Neuron (in vitro differentiated cells): ENCODE results near the gene DYNC1H1.
"Not testable (repeated sequence)": the region's sequence is repeated elsewhere in the genome, so short reads cannot be mapped to it uniquely, and the experiment has no call there.

Experiments
- H2AFZ ChIP-seq: one replicate; pipeline ENCODE4 v1.6.1; 2013; ENCODE audit warnings: low read depth, mild to moderate bottlenecking, inconsistent platforms, low read length, moderate library complexity
- H3K27me3 ChIP-seq: one replicate; pipeline ENCODE4 v1.6.1; 2013; ENCODE audit warnings: low read length; ENCODE audit not compliant: insufficient read depth
- H3K36me3 ChIP-seq: one replicate; pipeline ENCODE4 v1.6.1; 2013; ENCODE audit warnings: low read length; ENCODE audit not compliant: insufficient read depth
- H3K4me1 ChIP-seq: one replicate; pipeline ENCODE4 v1.6.1; 2013; ENCODE audit warnings: low read length; ENCODE audit not compliant: insufficient read depth
- H3K4me3 ChIP-seq: 2 replicates; pipeline ENCODE4 v1.5.1; 2013; ENCODE audit warnings: mild to moderate bottlenecking, low read length, moderate library complexity
- H3K9me3 ChIP-seq: one replicate; pipeline ENCODE4 v1.6.1; 2013; ENCODE audit warnings: low read length

DYNC1H1 gene

GRCh38 chr14:101962503-101962874 is 1.9 kb upstream of the DYNC1H1 start:
- H3K9me3 ChIP-seq, result no peaks in the 10 kb centered on the region
- no peaks in the 10 kb centered on the region for H3K36me3 ChIP-seq
- peaks cover 21% of the 10 kb centered on the region for H3K4me1 ChIP-seq
- no peak overlapping the region for H2AFZ ChIP-seq
- no peak overlapping the region for H3K4me3 ChIP-seq
- H3K27me3 ChIP-seq, result no peaks in the 10 kb centered on the region

DNA sequence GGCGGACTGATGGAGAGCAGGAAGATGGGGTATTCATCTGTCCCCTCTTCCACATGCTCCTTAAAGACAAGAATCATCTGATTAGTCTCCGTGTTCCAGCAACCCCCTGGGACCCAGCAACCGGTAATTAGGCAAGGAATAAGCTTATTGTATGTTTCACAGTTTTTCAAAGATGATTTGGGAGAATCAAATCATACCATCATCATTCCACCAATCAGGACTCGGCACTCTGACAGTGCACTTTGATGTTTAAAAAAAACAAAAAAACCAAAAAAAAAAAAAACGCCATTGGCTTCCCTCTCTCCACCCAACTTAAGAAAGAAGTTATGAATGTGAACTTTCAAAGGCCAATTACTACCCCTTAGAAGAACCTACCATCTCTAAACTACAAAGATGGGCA is 1.3 kb upstream of the DYNC1H1 start:
- peaks cover 21% of the 10 kb centered on the region for H3K4me1 ChIP-seq
- no peak overlapping the region for H3K4me3 ChIP-seq
- H3K27me3 ChIP-seq, result no peaks in the 10 kb centered on the region
- no peaks in the 10 kb centered on the region for H3K9me3 ChIP-seq
- no peaks in the 10 kb centered on the region for H3K36me3 ChIP-seq
- H2AFZ ChIP-seq, result no peak overlapping the region

DNA sequence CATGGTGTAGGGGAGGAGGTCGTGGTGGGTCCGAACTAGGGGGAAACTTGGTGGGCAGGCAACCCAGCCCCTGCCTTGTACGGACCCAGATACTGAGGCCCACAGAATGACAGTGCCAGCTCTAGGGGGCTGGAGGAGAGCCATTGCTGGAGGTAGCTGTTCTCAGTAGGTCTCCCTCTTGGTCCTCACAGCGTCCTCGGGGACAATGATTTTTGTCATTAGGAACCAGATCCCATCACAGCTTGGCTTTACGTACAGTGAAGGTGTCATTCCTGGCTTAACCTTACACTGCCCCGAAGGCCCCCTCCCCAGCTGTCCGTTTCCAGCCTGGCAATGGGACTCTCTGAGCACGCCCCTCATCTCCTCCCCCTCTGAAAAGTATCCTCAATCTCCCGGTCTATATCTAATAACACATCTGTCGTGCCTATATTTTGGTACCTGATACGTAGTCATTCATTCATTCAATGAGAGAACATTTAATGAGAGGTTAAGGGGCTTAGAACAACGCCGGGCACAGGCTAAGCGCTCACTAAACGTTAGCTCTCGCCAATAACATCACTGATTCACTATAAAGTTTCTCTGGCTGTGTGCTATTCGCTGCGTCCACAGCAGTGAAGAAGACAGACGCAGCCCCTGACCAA is 597 bp upstream of the DYNC1H1 start:
- Histone ChIP-seq H3K36me3 (peaks cover 5% of the 10 kb centered on the region), H3K9me3 (no peaks in the 10 kb centered on the region), H3K4me1 (peaks cover 21% of the 10 kb centered on the region), H2AFZ (peak overlapping the region; percentile 75), H3K4me3 (peak overlapping the region; percentile 49), H3K27me3 (no peaks in the 10 kb centered on the region)

DNA sequence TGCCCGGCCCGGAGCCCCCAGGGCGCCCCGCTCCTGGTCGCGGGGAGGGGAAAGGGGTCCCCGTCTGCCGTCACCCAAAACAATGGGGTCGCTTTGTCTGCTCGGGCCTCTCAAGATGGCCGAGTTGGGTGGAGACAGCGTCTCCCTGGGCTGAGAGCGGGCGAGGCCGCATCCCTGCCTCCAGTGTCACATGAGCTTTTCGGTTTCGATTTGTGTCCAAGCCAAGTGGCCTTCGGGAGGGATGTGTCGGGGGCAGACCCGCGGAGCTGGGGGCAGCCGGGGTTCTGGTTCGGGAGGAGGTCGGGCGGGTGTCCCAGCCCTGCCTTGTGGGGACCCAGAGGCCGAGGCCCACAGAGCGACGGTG is 790 bp downstream of the DYNC1H1 start:
- Histone ChIP-seq H2AFZ (peak overlapping the region; percentile 13), H3K4me1 (peaks cover 21% of the 10 kb centered on the region), H3K27me3 (no peaks in the 10 kb centered on the region), H3K4me3 (peak overlapping the region; percentile 70), H3K36me3 (peaks cover 15% of the 10 kb centered on the region), H3K9me3 (no peaks in the 10 kb centered on the region)

DNA sequence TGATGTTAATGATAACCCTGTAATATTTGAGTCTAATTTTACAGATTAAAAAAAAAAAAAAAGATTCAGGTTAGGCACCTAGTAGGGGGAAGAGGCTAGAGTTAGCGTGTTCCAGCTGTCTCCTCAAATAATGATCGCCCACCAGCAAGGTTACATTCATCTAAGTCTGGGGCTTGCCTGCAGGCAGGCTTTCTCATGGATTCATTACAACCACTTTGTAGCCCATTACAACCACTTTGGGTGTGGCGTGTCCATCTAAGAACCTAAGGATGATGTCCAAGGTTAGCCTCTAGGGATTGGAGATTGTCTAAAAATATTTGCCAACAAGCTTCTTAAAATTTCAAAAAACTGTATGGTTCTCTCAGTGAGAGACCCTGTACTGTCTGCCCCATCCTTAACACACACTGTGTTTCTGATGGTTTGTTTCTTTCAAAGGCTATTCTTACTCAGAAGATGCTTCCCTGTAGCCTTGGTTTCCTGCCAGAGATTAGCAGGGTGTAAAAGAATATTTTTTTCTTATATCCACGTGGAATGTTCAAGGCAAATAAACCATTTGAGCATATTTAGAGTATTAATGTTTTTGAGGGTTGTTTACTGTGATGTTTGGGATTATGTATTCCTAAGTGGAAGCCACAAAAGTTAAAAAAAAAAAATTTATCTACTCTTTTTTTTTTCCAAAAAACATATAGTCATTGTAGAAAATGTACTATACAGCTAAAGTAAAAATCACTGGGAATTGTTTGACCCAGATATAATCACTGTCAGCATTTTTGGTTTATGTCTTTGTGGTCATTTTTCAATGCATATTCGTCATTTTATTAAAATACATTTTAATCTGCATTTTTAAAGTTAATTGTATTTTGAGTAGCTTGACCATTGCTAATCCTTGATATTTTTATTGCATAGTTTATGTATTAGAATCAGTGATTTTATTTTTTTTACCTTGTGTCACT is 1.7 kb downstream of the DYNC1H1 start:
- Histone ChIP-seq H3K27me3 (no peaks in the 10 kb centered on the region), H3K4me1 (peaks cover 21% of the 10 kb centered on the region), H3K4me3 (peak overlapping the region; percentile 70), H3K9me3 (no peaks in the 10 kb centered on the region), H2AFZ (no peak overlapping the region), H3K36me3 (peaks cover 16% of the 10 kb centered on the region)

GRCh38 chr14:101966742-101967141 is 2.4 kb downstream of the DYNC1H1 start:
- Histone ChIP-seq H3K27me3 (no peaks in the 10 kb centered on the region), H3K36me3 (peaks cover 20% of the 10 kb centered on the region), H3K4me1 (peaks cover 22% of the 10 kb centered on the region), H3K9me3 (no peaks in the 10 kb centered on the region), H2AFZ (no peak overlapping the region), H3K4me3 (peak overlapping the region; percentile 70)

DNA sequence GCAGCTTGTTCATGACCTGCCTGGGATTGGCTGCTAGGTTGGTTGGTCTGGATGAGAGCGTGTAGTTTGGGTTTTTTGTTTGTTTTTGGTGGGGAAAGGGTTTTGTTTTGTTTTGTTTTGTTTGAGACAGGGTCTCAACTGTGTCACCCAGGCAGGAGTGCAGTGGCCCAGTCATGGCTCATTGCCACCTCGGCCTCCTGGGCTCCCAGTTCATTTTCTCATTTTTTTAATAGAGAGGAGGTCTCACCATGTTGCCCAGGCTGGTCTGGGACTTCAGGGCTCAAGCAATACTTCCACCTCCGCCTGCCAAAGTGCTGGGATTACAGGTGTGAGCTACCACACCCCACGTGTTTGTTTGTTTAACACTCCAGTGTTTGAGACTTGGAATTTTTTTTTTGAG is 3.8 kb downstream of the DYNC1H1 start:
- Histone ChIP-seq H3K4me3 (no peak overlapping the region), H3K9me3 (no peaks in the 10 kb centered on the region), H3K27me3 (no peaks in the 10 kb centered on the region), H2AFZ (no peak overlapping the region), H3K4me1 (peaks cover 30% of the 10 kb centered on the region), H3K36me3 (peaks cover 21% of the 10 kb centered on the region)

DNA sequence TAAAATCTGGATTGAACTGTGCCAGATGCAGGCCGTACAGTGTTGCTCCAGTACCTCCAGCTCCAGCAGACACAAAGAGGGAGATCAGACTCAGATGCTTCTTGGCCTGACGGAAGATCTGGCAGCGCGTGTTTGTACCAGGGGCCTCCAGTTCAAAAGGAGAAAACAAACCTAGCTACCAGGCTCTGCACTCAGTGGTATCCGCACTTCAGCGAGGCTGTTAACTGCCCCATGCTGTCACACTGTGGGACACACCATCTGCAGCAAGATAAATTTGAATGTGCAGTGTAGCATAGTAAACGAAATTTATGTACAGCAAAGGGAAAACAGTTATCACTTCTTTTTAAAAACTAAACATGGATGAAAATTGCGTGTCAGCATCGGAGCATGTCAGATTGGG is 5.1 kb downstream of the DYNC1H1 start:
- Histone ChIP-seq H3K27me3 (no peaks in the 10 kb centered on the region), H3K36me3 (peaks cover 21% of the 10 kb centered on the region), H3K9me3 (no peaks in the 10 kb centered on the region), H3K4me1 (peaks cover 23% of the 10 kb centered on the region), H3K4me3 (no peak overlapping the region), H2AFZ (no peak overlapping the region)

DNA sequence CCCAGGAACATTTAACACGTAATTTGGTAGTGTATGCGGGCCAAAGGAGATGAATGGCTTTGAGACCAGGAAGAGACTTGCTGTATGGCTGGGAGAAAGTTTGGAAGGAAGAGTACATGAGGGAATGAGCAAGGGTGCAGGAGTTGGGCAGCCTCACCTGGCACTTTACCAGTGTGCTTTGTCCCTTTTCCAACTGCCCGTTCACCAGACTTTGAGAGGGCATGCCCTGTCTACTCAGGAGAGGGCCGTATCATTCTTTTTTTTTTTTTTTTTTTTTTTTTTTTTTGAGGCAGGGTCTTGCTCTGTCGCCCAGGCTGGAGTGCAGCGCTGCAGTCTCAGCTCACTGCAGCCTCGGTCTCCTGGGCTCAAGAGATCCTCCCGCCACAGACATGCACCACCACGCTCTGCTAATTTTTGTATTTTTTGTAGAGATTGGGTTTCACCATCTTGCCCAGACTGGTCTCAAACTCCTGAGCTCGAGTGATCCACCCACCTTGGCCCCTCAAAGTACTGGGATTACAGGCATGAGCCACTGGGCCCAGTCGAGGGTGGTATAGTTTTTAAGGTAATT is 6.5 kb downstream of the DYNC1H1 start:
- no peak overlapping the region for H2AFZ ChIP-seq
- H3K4me3 ChIP-seq, result no peak overlapping the region
- no peaks in the 10 kb centered on the region for H3K27me3 ChIP-seq
- H3K4me1 ChIP-seq, result peaks cover 21% of the 10 kb centered on the region
- peaks cover 27% of the 10 kb centered on the region for H3K36me3 ChIP-seq
- no peaks in the 10 kb centered on the region for H3K9me3 ChIP-seq

GRCh38 chr14:101971458-101971857 is 7.1 kb downstream of the DYNC1H1 start:
- H3K27me3 ChIP-seq, H3K9me3 ChIP-seq, H2AFZ ChIP-seq, H3K4me3 ChIP-seq: not testable (repeated sequence)
- Histone ChIP-seq H3K36me3 (peaks cover 29% of the 10 kb centered on the region), H3K4me1 (peaks cover 15% of the 10 kb centered on the region)

DNA sequence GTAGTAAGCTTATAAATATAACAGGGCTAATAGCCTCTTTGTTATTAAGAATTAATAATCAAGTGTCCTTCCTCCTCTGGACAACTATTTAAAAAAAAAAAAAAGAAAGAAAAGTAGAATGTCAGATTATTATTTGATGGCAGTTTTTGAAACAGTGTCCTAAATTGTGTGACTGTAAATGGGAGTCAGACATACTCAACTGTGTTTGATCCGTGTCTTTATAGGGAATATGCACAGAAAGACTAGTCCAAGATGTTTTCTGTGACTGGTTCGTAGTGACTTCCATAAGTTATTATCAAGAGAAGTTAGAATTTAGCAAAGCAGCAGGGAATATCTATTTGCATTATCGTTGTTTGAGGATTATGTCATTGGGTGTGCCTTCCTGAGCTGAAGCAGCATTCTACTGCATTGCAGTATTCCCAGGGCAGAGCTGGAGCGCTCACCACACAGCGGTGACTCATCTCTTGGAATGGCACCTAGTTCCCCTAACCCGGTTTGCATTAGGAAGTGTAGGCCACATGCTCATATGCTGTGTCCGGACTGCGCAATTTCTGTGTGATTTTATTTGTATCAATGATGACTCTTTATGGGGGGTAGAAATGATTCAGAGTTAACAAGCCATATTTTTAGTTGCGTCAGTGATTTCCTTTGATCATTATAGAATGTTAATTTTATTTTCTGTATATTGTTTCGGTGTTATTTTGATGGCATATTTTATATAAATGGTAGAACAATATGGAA is 7.9 kb downstream of the DYNC1H1 start:
- H3K4me3 ChIP-seq, result no peak overlapping the region
- H2AFZ ChIP-seq, result no peak overlapping the region
- no peaks in the 10 kb centered on the region for H3K27me3 ChIP-seq
- H3K9me3 ChIP-seq, result no peaks in the 10 kb centered on the region
- peaks cover 8% of the 10 kb centered on the region for H3K4me1 ChIP-seq
- peaks cover 36% of the 10 kb centered on the region for H3K36me3 ChIP-seq

DNA sequence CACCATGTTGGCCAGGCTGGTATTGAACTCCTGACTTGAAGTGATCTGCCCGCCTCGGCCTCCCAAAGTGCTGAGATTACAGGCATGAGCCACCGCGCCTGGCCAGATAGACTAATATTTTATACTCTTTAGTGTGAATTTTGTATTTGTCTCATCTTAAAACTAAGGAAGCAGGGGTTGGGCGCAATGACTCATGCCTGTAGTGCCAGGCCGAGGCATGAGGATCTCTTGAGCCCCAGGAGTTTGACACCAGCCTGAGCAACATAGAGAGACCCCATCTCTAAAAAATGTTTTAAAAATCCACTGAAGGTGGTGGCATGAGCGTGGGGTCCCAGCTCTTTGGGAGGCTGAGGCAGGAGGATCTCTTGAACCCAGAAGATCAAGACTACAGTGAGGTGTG is 9.0 kb downstream of the DYNC1H1 start:
- peaks cover 8% of the 10 kb centered on the region for H3K4me1 ChIP-seq
- no peaks in the 10 kb centered on the region for H3K27me3 ChIP-seq
- no peaks in the 10 kb centered on the region for H3K9me3 ChIP-seq
- no peak overlapping the region for H2AFZ ChIP-seq
- peaks cover 43% of the 10 kb centered on the region for H3K36me3 ChIP-seq
- H3K4me3 ChIP-seq, result no peak overlapping the region

- H3K27me3 ChIP-seq, result no peaks in the 10 kb centered on the region
- no peak overlapping the region for H3K4me3 ChIP-seq
- no peaks in the 10 kb centered on the region for H3K9me3 ChIP-seq
- peaks cover 49% of the 10 kb centered on the region for H3K36me3 ChIP-seq
- H2AFZ ChIP-seq, result no peak overlapping the region
- H3K4me1 ChIP-seq, result peaks cover 8% of the 10 kb centered on the region
Measured at GRCh38 chr14:101975231-101975630, 10.9 kb downstream of the DYNC1H1 start.
